ENCODE measurements around the gene BAIAP2. TPM values are rescaled to one million over a fixed set of nuclear protein-coding genes. Genes with fewer than 3 reads are reported as not detected.

BAIAP2 gene
- total and polyA plus RNA-seq, 2 donors (not counting 3 experiments of a cell fraction or from before 2014, with no cell fraction given), result 12.3 to 18.6 TPM

GRCh38 chr17:81102352-81102751 lies 67.4 kb downstream of the BAIAP2 start:
- no peaks in the 10 kb centered on the region for H3K79me2 ChIP-seq (ENCODE audit: control insufficient read depth, insufficient read depth, low read length)
- H3K27ac ChIP-seq (ENCODE audit: insufficient read depth, low read depth, low read length), result no peak overlapping the region
- no peak overlapping the region for H3K4me3 ChIP-seq (replicated peaks in 1 of 3; ENCODE audit: insufficient read depth in 1 of 3, low read depth in 1 of 3, low read length in 3 of 3)
- no TSS peak for BruUV-seq (replicated peaks)
- H3K4me2 ChIP-seq (ENCODE audit: insufficient read depth, low read length), result no peak overlapping the region
- no peaks in the 10 kb centered on the region for H3K9me3 ChIP-seq (replicated peaks; ENCODE audit: control insufficient read depth, insufficient read depth, low read length)
- TF ChIP-seq GATA2 (IDR thresholded peaks at IDR 0.05; ENCODE audit: insufficient read depth, insufficient read length, low read depth, low read length), result no peak
- TF ChIP-seq, protein P1, sequence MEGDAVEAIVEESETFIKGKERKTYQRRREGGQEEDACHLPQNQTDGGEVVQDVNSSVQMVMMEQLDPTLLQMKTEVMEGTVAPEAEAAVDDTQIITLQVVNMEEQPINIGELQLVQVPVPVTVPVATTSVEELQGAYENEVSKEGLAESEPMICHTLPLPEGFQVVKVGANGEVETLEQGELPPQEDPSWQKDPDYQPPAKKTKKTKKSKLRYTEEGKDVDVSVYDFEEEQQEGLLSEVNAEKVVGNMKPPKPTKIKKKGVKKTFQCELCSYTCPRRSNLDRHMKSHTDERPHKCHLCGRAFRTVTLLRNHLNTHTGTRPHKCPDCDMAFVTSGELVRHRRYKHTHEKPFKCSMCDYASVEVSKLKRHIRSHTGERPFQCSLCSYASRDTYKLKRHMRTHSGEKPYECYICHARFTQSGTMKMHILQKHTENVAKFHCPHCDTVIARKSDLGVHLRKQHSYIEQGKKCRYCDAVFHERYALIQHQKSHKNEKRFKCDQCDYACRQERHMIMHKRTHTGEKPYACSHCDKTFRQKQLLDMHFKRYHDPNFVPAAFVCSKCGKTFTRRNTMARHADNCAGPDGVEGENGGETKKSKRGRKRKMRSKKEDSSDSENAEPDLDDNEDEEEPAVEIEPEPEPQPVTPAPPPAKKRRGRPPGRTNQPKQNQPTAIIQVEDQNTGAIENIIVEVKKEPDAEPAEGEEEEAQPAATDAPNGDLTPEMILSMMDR (IDR thresholded peaks at IDR 0.05; ENCODE audit: extremely low read depth in 1 of 2, insufficient read depth in 1 of 2, low read depth in 1 of 2, low read length in 2 of 2), result no peak
- TF ChIP-seq EZH2 (IDR thresholded peaks at IDR 0.05; ENCODE audit: borderline replicate concordance, low read depth, low read length, severe bottlenecking), result no peak
- TF ChIP-seq, protein P2, sequence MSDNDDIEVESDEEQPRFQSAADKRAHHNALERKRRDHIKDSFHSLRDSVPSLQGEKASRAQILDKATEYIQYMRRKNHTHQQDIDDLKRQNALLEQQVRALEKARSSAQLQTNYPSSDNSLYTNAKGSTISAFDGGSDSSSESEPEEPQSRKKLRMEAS (IDR thresholded peaks at IDR 0.05; ENCODE audit: insufficient read depth, insufficient read length), result no peak
- TF ChIP-seq MYC (IDR thresholded peaks at IDR 0.05; ENCODE audit: low read depth, low read length), result no peak
- no peak for TF ChIP-seq POLR2AphosphoS5 (IDR thresholded peaks at IDR 0.05; ENCODE audit: insufficient read depth, low read depth, low read length)
- TF ChIP-seq POLR2A (IDR thresholded peaks at IDR 0.05; ENCODE audit: low read depth, low read length), result no peak
- no peak for TF ChIP-seq JUN (IDR thresholded peaks at IDR 0.05; ENCODE audit: borderline replicate concordance, insufficient read depth, insufficient read length, low read depth)
- TF ChIP-seq FOS (IDR thresholded peaks at IDR 0.05; ENCODE audit: borderline replicate concordance, insufficient read depth, low read length), result no peak
- no peak overlapping the region for H2AFZ ChIP-seq (ENCODE audit: low read depth, low read length)
- ChIA-PET POLR2A (no interaction called here), CTCF (interaction anchor here (0.6 to 3.5 kb wide), 13 partner anchors 8 to 114 kb away, joined by 3 to 62 read pairs (median 4); no protein-coding TSS in a partner anchor)
- FAIRE-seq (no peak), DNase-seq (ENCODE audit: low read depth, low spot score) (no peak)
- H3K36me3 ChIP-seq (ENCODE audit: control insufficient read depth in 2 of 2, extremely low read depth in 1 of 2, insufficient read depth in 2 of 2, low read length in 2 of 2), result no peaks in the 10 kb centered on the region
- no peaks in the 10 kb centered on the region for H4K20me1 ChIP-seq (replicated peaks; ENCODE audit: control insufficient read depth, extremely low read depth, insufficient read depth, low read length)
- intact Hi-C loops (cut with micrococcal nuclease), result no loop called here
- H3K27me3 ChIP-seq (ENCODE audit: control insufficient read depth in 2 of 2, insufficient read depth in 2 of 2, low read length in 2 of 2), result no peaks in the 10 kb centered on the region
- no peaks in the 10 kb centered on the region for H3K9me1 ChIP-seq (replicated peaks; ENCODE audit: control insufficient read depth, extremely low read depth, insufficient read depth, low read length)
- H3K9ac ChIP-seq (replicated peaks; ENCODE audit: extremely low read depth, insufficient read depth, low read length), result no peak overlapping the region
- no peaks in the 10 kb centered on the region for H3K4me1 ChIP-seq (ENCODE audit: control insufficient read depth, extremely low read depth, insufficient read depth, low read length)
- dilution Hi-C loops (cut with MboI; ENCODE audit: extremely low pct_ligation_motif_present, low sequenced_read_pairs), result no loop called here

Measured in endothelial cell of umbilical vein (primary cell).